Stimulated activated CD8-positive, alpha-beta memory T cell treated with anti-CD3 and anti-CD28 coated beads, Interleukin-15, amount 100 ng/mL, for 4 hours (primary cell): ENCODE results near the gene SACS.
"Not testable (repeated sequence)": the region's sequence is repeated elsewhere in the genome, so short reads cannot be mapped to it uniquely, and the experiment has no call there.

Source experiments
- DNase-seq, 2 donors: peaks; one replicate each; pipeline ENCODE4 v3.0.0-alpha.2; 2020; ENCODE audit warnings: low read depth in 2 of 2

Gene SACS

GRCh38 chr13:23357349-23357748 is 76.2 kb downstream of the SACS start:
- DNase-seq, result no peak

DNA sequence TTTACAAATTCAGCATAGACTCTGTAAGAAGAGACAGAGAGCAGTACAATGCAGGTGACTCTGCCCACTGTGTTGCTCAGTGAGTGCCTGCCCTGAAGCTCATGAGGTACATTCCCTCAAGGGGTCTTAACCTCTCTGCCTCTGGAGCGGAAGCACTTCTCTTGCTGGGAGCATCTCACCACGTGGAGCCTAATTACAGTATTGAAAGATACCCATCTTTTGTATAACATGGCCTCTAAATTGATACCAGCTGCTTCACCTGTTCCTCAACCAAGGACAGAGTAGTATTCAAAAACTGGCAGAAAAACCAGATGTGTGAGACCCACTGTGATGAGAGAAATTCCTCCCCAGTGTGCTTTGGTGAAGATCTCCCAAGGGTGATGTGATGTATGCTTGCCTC is 77.1 kb downstream of the SACS start:
- no peak for DNase-seq

- no peak for DNase-seq
These were observed 79.0 kb downstream of the SACS start for GRCh38 chr13:23354520-23354919.

GRCh38 chr13:23352161-23352560 is 81.3 kb downstream of the SACS start:
- DNase-seq, result no peak

- no peak for DNase-seq
These were observed 83.5 kb downstream of the SACS start for GRCh38 chr13:23350009-23350408.

- DNase-seq, result no peak
These were observed 84.2 kb downstream of the SACS start for GRCh38 chr13:23349161-23349897.

DNA sequence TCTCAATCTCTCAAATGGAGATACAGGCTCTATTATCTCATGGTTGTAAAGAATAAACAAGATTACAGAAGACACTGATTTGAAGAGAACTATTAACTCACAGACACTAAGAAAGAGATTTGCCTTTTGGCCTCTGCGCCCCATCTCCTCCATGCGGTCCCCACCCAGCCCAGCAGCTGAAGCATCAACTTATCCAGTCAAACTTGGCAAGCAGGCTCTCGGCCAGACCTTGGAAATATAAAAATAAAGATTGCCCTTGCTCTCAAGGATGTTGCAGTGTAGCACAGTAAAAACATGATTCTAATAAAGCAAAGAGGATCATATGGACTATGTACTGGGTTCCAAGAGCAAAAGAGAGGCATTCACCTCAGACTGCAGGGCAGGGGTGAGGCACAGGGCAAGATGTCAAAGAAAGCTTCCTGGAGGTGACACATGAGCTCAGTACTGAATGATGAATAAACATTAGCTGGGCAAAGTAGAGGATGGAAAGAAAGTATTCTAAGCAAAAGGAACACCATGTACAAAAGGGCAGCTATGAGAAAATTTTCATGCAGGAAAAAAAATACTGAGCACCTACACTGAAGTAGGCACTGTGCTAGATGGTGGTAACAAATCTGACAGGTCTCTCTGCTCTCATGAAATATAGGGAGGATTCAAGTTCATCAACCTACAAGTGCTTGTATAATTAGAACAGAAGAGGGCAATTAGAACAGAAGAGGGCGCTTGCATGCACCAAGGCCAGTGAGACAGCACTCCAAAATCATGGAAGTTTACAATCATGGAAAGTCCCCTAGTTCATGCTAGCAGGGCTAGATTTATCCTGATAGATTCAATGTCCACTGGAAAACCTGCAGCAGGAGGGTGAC is 85.0 kb downstream of the SACS start:
- no peak for DNase-seq

DNA sequence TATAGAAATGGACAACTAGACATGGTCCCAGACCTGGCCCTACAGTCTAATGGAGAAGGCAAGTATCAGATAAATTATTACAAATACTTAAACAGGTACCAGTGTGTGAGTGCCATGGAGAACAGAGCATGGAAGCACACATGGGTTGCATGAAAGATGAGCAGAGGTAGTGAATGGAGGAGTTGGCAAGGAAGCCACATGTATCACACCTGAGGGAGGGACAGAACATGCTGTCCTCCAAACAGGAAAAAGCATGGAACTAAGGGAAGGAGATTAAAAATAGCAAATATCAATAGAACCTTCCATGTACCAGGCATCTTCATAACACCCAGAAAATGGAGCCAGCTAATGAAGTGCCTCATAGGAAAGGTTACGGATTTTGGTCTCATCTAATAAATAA is 85.9 kb downstream of the SACS start:
- no peak for DNase-seq

- no peak for DNase-seq
These were observed 88.4 kb downstream of the SACS start for GRCh38 chr13:23344931-23345595.

DNA sequence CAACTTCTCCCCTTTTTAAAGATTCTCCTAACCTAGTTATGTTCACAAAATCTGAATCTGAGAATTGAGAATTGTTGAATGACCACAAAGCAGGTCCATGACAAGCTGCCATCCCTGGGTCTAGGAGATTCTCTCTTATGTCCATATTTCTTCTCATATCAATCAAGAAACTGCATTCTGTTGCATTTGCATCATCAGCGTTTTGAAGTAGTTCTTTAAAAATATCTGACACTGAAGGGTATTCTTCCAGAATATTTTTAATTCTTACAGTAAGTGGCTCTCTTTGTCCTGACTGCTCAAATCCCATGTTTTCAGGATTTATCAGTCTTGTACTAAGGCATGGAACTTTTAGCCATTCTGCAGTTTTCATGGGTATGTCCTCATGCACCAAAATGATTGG is 94.3 kb downstream of the SACS start:
- no peak for DNase-seq

GRCh38 chr13:23330356-23330755 is 103.1 kb downstream of the SACS start:
- DNase-seq, result no peak

GRCh38 chr13:23325191-23325590 is 108.3 kb downstream of the SACS start:
- no peak for DNase-seq

DNA sequence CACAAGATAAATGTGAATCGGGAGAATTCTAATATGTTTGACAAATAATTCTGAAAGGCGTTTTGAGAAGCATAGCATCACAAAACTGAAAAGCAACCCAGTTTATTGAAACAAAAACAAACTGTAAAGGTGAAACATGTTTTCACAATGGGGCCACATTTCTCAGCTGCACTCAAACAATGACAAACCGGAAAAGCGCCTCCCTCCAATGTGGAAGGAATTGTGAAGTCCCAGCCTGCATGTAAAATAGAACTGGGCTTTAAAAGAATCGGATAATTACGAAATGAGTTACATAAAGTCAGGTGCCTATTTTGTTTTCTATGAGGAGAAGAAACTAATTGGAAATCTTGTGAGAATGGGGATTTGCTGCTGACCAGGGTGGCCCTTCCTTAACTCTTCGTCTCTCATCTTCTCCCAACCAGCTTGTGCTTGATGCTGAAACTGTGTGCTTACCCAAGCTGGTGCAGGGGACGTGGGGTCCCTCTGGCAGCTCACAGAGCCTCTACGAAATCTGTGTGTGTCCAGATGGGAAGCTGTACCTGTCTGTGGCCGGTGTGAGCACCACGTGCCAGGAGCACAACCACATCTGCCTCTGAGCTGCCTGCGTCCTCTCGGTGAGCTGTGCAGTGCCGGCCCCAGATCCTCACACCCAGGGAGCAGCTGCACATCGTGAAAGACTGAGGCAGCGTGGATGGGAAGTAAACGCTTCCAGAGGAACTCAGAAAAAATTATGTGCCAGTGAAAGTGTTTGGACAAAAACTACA is 109.4 kb downstream of the SACS start:
- DNase-seq, result no peak

- DNase-seq, result no peak
These were observed 110.9 kb downstream of the SACS start for GRCh38 chr13:23322353-23323336.

- DNase-seq, result no peak
These were observed 111.8 kb downstream of the SACS start for GRCh38 chr13:23321535-23322241.

- DNase-seq, result no peak
These were observed 112.5 kb downstream of the SACS start for GRCh38 chr13:23320926-23321534.

- no peak for DNase-seq
These were observed 113.6 kb downstream of the SACS start for GRCh38 chr13:23319883-23320224.

DNA sequence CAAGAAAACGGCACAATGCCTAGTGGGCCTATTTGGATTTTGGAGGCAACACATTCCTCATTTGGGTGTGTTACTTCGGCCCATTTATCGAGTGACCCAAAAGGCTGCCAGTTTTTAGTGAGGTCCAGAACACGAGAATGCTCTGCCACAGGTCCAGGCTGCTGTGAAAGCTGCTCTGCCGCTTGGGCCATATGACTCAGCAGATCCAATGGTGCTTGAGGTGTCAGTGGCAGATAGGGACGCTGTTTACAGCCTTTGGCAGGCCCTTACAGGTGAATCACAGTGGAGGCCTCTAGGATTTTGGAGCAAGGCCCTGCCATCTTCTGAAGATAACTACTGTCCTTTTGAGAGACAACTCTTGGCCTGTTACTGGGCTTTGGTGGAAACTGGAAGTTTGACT is 118.7 kb downstream of the SACS start:
- not testable (repeated sequence) for DNase-seq

GRCh38 chr13:23292586-23292985 is 140.9 kb downstream of the SACS start:
- no peak for DNase-seq

DNA sequence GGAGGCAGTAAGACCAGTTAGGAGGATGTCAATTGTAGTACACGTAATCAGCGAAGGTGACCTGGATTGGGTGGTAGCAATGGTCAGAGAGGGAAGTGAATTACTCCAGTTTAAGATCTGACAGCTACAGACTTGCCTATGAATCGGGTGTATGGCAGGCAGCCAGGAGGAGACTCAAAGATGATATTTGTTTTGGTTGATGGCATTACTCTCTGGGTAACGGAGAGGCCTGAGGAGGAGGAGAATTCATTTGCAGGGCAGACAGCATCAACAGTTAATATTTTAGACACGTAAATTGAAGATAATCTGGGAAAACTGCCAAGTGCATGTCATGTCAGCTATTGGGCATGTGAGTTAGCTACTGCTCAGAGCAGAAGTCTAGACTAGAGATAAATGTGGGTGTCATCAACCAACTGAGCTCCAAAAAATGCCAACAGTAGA is 143.6 kb downstream of the SACS start:
- no peak for DNase-seq
